ENCODE data around the gene ARTN. TPM values are rescaled to one million over a fixed set of nuclear protein-coding genes. Genes with fewer than 3 reads are reported as not detected.

The ARTN gene
- total RNA-seq, 1 donor from 2014 or later = 0.49 TPM

- DNase-seq = no peak
Observed at GRCh38 chr1:43925846-43926245, 7.8 kb upstream of the ARTN start.

- no peak for DNase-seq
Observed at GRCh38 chr1:43930168-43930948, 3.2 kb upstream of the ARTN start.

- no peak for DNase-seq
Observed at GRCh38 chr1:43930949-43931275, 2.7 kb upstream of the ARTN start.

GRCh38 chr1:43931711-43932660 is 1.6 kb upstream of the ARTN start:
- no peak for DNase-seq

- no peak for DNase-seq
Observed at GRCh38 chr1:43932786-43933385, 715 bp upstream of the ARTN start.

GRCh38 chr1:43934101-43934985 is 742 bp downstream of the ARTN start:
- peak; percentile 40 for DNase-seq

- DNase-seq = no peak
Observed at GRCh38 chr1:43934986-43935324, 1.4 kb downstream of the ARTN start.

GRCh38 chr1:43935711-43936427 is 2.3 kb downstream of the ARTN start:
- DNase-seq = no peak

GRCh38 chr1:43936431-43937151 is 3.0 kb downstream of the ARTN start:
- no peak for DNase-seq

GRCh38 chr1:43937179-43937865 is 3.7 kb downstream of the ARTN start:
- no peak for DNase-seq

- no peak for DNase-seq
Observed at GRCh38 chr1:43938383-43938782, 4.8 kb downstream of the ARTN start.

GRCh38 chr1:43938892-43939587 is 5.4 kb downstream of the ARTN start:
- no peak for DNase-seq

- DNase-seq = no peak
Observed at GRCh38 chr1:43942411-43942810, 8.8 kb downstream of the ARTN start.

GRCh38 chr1:43944860-43945259 is 11.3 kb downstream of the ARTN start:
- no peak for DNase-seq

- DNase-seq = no peak
Observed at GRCh38 chr1:43945674-43946235, 12.2 kb downstream of the ARTN start.

GRCh38 chr1:43946236-43947060 is 12.8 kb downstream of the ARTN start, which contains the start of gene IPO13:
Gene IPO13 (plus strand): TSS chr1:43946950. CDS start chr1:43947601, 651 bp downstream.
- DNase-seq = peak; percentile 94

GRCh38 chr1:43947061-43947873 is 13.7 kb downstream of the ARTN start:
- DNase-seq = no peak
